ENCODE measurements around the gene KCNK1.

DNA sequence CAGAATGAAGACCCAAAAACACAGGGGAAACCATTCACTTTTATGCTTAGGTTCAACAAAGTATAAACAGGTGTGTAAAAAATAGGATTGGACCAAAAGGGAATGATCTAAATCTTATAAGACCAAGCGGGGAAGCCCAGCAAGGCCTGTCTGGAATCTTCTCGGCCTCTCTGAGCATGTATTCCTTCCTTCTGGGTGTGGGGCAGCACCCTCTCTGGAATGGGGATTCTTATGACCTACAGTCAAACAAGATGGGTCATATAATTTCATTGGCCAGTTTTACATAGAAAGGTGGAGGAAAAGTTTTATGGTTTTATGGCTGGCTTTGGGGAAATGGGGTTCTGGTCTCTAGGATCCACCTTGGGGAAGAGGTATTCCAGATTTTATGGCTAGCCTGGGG is 11.2 kb downstream of the KCNK1 start:
- TF ChIP-seq, protein P1, sequence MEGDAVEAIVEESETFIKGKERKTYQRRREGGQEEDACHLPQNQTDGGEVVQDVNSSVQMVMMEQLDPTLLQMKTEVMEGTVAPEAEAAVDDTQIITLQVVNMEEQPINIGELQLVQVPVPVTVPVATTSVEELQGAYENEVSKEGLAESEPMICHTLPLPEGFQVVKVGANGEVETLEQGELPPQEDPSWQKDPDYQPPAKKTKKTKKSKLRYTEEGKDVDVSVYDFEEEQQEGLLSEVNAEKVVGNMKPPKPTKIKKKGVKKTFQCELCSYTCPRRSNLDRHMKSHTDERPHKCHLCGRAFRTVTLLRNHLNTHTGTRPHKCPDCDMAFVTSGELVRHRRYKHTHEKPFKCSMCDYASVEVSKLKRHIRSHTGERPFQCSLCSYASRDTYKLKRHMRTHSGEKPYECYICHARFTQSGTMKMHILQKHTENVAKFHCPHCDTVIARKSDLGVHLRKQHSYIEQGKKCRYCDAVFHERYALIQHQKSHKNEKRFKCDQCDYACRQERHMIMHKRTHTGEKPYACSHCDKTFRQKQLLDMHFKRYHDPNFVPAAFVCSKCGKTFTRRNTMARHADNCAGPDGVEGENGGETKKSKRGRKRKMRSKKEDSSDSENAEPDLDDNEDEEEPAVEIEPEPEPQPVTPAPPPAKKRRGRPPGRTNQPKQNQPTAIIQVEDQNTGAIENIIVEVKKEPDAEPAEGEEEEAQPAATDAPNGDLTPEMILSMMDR (IDR thresholded peaks at IDR 0.05; ENCODE audit: insufficient read depth, low read depth, low read length): no peak
- no peak for TF ChIP-seq EZH2 (IDR thresholded peaks at IDR 0.05; ENCODE audit: insufficient read depth, low read length)
